HG03108 (cell line): Measurements from ENCODE around the gene CCDC106.

Source experiments
- ATAC-seq: cut with Tn5 transposase; IDR thresholded peaks from one replicate; pipeline ENCODE4 v1.9.1; 2021; ENCODE audit warnings: moderate library complexity; ENCODE audit not compliant: unreplicated experiment

CCDC106 gene

GRCh38 chr19:55667511-55667910 is 19.5 kb downstream of the CCDC106 start:
- ATAC-seq, result no peak

- no peak for ATAC-seq
Measured at GRCh38 chr19:55667958-55668357, 19.9 kb downstream of the CCDC106 start.

- ATAC-seq, result no peak
Measured at GRCh38 chr19:55668603-55669348, 20.8 kb downstream of the CCDC106 start.

GRCh38 chr19:55669418-55670279 is 21.6 kb downstream of the CCDC106 start:
- ATAC-seq, result no peak

GRCh38 chr19:55670280-55671053 is 22.5 kb downstream of the CCDC106 start:
- no peak for ATAC-seq

- no peak for ATAC-seq
Measured at GRCh38 chr19:55671054-55671378, 23.0 kb downstream of the CCDC106 start.

GRCh38 chr19:55672418-55672817 is 24.4 kb downstream of the CCDC106 start:
- ATAC-seq, result no peak

- no peak for ATAC-seq
Measured at GRCh38 chr19:55673465-55673864, 25.5 kb downstream of the CCDC106 start.

GRCh38 chr19:55673889-55674288 is 25.9 kb downstream of the CCDC106 start:
- ATAC-seq, result no peak

- no peak for ATAC-seq
Measured at GRCh38 chr19:55674459-55674840, 26.4 kb downstream of the CCDC106 start.

GRCh38 chr19:55674841-55675660 is 27.0 kb downstream of the CCDC106 start, which contains the start of gene EPN1:
EPN1 (plus strand) TSS chr19:55675226; CDS start chr19:55678628, 3,402 bp downstream.
- peak; percentile 54 for ATAC-seq

GRCh38 chr19:55675661-55676354 is 27.8 kb downstream of the CCDC106 start:
- no peak for ATAC-seq

GRCh38 chr19:55676383-55676782 is 28.4 kb downstream of the CCDC106 start:
- ATAC-seq, result no peak

GRCh38 chr19:55676889-55677505 is 29.0 kb downstream of the CCDC106 start:
- no peak for ATAC-seq

GRCh38 chr19:55677572-55678028 is 29.6 kb downstream of the CCDC106 start:
- ATAC-seq, result no peak

GRCh38 chr19:55678121-55678671 is 30.2 kb downstream of the CCDC106 start:
- ATAC-seq, result peak; percentile 66

GRCh38 chr19:55679343-55680257 is 31.6 kb downstream of the CCDC106 start:
- ATAC-seq, result no peak
